Measurements from ENCODE around the gene LAGE3.

Gene LAGE3

DNA sequence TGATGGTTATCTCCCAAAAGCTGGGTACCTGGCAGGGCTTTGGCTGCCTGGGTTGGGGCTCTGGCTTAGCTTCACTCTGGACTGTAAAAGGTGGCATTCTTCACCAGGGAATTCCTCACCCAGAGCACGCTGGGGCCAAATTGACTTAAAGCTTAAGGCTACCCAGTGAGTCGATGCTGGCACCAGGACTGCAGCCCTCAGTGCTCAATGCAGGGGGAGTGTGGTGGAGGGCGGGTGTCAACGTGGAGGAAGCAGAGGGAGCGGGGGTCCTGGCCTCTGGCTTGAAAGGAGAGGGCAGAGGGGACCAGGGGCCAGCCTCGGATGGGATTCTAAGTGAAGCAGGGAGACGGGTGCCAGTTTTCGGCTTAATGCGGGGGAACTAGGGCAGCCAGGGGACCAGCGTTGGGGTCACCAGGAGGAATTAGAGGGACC lies 35.6 kb downstream of the LAGE3 start:
- Histone ChIP-seq H3K79me2 (ENCODE audit: insufficient read depth, low read length) (no peaks in the 10 kb centered on the region), H3K36me3 (ENCODE audit: insufficient read depth, low read length) (peaks cover 21% of the 10 kb centered on the region), H3K4me2 (ENCODE audit: low read length) (peak overlapping the region; percentile 55), H2AFZ (ENCODE audit: low read length) (no peak overlapping the region), H3K27me3 (ENCODE audit: insufficient read depth, low read length) (no peaks in the 10 kb centered on the region), H3F3A (ENCODE audit: insufficient read depth, low read length) (no peaks in the 10 kb centered on the region), H3K4me3 (ENCODE audit: low read depth, low read length, poor library complexity, severe bottlenecking) (peak overlapping the region; percentile 60), H3K9ac (ENCODE audit: low read length) (peak overlapping the region; percentile 40; the same call in 1 of the 2 replicates), H4K20me1 (ENCODE audit: insufficient read depth, low read length) (no peaks in the 10 kb centered on the region), H3K27ac (ENCODE audit: low read depth, low read length, poor library complexity, severe bottlenecking) (no peak overlapping the region), H3K9me3 (ENCODE audit: low read length) (no peaks in the 10 kb centered on the region), H3K9me2 (ENCODE audit: low read depth, low read length) (no peaks in the 10 kb centered on the region), H3K4me1 (ENCODE audit: insufficient read depth, low read length, severe bottlenecking) (peaks cover 23% of the 10 kb centered on the region)
- TF ChIP-seq EZH2 (IDR thresholded peaks at IDR 0.05; ENCODE audit: borderline replicate concordance, low read length) = no peak
- TF ChIP-seq, protein P1, sequence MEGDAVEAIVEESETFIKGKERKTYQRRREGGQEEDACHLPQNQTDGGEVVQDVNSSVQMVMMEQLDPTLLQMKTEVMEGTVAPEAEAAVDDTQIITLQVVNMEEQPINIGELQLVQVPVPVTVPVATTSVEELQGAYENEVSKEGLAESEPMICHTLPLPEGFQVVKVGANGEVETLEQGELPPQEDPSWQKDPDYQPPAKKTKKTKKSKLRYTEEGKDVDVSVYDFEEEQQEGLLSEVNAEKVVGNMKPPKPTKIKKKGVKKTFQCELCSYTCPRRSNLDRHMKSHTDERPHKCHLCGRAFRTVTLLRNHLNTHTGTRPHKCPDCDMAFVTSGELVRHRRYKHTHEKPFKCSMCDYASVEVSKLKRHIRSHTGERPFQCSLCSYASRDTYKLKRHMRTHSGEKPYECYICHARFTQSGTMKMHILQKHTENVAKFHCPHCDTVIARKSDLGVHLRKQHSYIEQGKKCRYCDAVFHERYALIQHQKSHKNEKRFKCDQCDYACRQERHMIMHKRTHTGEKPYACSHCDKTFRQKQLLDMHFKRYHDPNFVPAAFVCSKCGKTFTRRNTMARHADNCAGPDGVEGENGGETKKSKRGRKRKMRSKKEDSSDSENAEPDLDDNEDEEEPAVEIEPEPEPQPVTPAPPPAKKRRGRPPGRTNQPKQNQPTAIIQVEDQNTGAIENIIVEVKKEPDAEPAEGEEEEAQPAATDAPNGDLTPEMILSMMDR (IDR thresholded peaks at IDR 0.05; ENCODE audit: low read length) = no peak

GRCh38 chrX:154441984-154442707 lies 36.9 kb downstream of the LAGE3 start:
- no peak overlapping the region for H3K9ac ChIP-seq (ENCODE audit: low read length)
- peaks cover 32% of the 10 kb centered on the region for H3K4me1 ChIP-seq (ENCODE audit: insufficient read depth, low read length, severe bottlenecking)
- H3K9me3 ChIP-seq (ENCODE audit: low read length) = no peaks in the 10 kb centered on the region
- H3F3A ChIP-seq (ENCODE audit: insufficient read depth, low read length) = no peaks in the 10 kb centered on the region
- no peaks in the 10 kb centered on the region for H3K27me3 ChIP-seq (ENCODE audit: insufficient read depth, low read length)
- H3K9me2 ChIP-seq (ENCODE audit: low read depth, low read length) = no peaks in the 10 kb centered on the region
- H3K36me3 ChIP-seq (ENCODE audit: insufficient read depth, low read length) = peaks cover 20% of the 10 kb centered on the region
- no peak overlapping the region for H3K27ac ChIP-seq (ENCODE audit: low read depth, low read length, poor library complexity, severe bottlenecking)
- no peak overlapping the region for H3K4me3 ChIP-seq (ENCODE audit: low read depth, low read length, poor library complexity, severe bottlenecking)
- no peak overlapping the region for H2AFZ ChIP-seq (ENCODE audit: low read length)
- no peak for TF ChIP-seq EZH2 (IDR thresholded peaks at IDR 0.05; ENCODE audit: borderline replicate concordance, low read length)
- TF ChIP-seq, protein P1 (IDR thresholded peaks at IDR 0.05; ENCODE audit: low read length) = no peak
- H4K20me1 ChIP-seq (ENCODE audit: insufficient read depth, low read length) = no peaks in the 10 kb centered on the region
- H3K4me2 ChIP-seq (ENCODE audit: low read length) = no peak overlapping the region
- H3K79me2 ChIP-seq (ENCODE audit: insufficient read depth, low read length) = peaks cover 7% of the 10 kb centered on the region; the same call in 1 of the 2 replicates

DNA sequence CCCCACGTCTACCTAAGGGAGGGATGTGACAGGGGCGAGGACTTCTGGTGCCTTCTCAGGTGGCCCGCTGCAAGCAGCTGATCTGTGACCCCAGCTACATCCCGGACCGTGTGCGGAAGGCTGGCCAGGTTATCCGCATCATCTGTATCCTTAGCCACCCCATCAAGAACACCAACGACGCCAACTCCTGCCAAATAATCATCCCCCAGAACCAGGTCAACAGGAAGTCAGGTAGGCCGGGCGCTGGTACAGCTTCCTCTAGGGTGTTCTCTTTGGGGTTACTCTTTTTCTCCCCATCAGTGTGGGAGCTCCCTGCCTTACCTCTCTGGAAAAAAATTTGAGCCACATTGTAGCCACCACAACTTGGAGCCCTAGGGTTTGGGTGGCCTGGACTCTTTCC lies 37.5 kb downstream of the LAGE3 start:
- Histone ChIP-seq H3K9me3 (ENCODE audit: low read length) (no peaks in the 10 kb centered on the region), H3K9ac (ENCODE audit: low read length) (no peak overlapping the region), H3K27ac (ENCODE audit: low read depth, low read length, poor library complexity, severe bottlenecking) (no peak overlapping the region), H4K20me1 (ENCODE audit: insufficient read depth, low read length) (no peaks in the 10 kb centered on the region), H3K79me2 (ENCODE audit: insufficient read depth, low read length) (peaks cover 7% of the 10 kb centered on the region; the same call in 1 of the 2 replicates), H3K4me2 (ENCODE audit: low read length) (no peak overlapping the region), H3K4me3 (ENCODE audit: low read depth, low read length, poor library complexity, severe bottlenecking) (no peak overlapping the region), H3F3A (ENCODE audit: insufficient read depth, low read length) (no peaks in the 10 kb centered on the region), H3K4me1 (ENCODE audit: insufficient read depth, low read length, severe bottlenecking) (peaks cover 32% of the 10 kb centered on the region), H3K27me3 (ENCODE audit: insufficient read depth, low read length) (no peaks in the 10 kb centered on the region), H3K9me2 (ENCODE audit: low read depth, low read length) (no peaks in the 10 kb centered on the region), H3K36me3 (ENCODE audit: insufficient read depth, low read length) (peaks cover 20% of the 10 kb centered on the region), H2AFZ (ENCODE audit: low read length) (no peak overlapping the region)
- TF ChIP-seq, protein P1 (IDR thresholded peaks at IDR 0.05; ENCODE audit: low read length) = no peak
